HCT116 (cell line): ENCODE data around the gene AUTS2.

Experiments used
- EGR1 ChIP-seq: IDR thresholded peaks from 2 replicates; pipeline ENCODE4 v1.6.1; 2012; ENCODE audit warnings: low read depth
- EZH2 ChIP-seq: fragments of 200-600 bp; sonication (generic); IDR thresholded peaks from 2 replicates; pipeline ENCODE4 v1.6.1; 2017; ENCODE audit warnings: antibody characterized with exemption, mixed run types
- MAX ChIP-seq: IDR thresholded peaks from 2 replicates; pipeline ENCODE4 v1.6.1; 2012
- POLR2A ChIP-seq: IDR thresholded peaks from 2 replicates; pipeline ENCODE4 v1.7.0; 2011; ENCODE audit warnings: borderline replicate concordance; ENCODE audit not compliant: insufficient read depth, insufficient read length; ENCODE audit errors: extremely low read depth
- RAD21 ChIP-seq: IDR thresholded peaks from 2 replicates; pipeline ENCODE4 v1.6.1; 2012; ENCODE audit warnings: low read depth, mild to moderate bottlenecking
- SRF ChIP-seq: IDR thresholded peaks from 2 replicates; pipeline ENCODE4 v1.6.1; 2012; ENCODE audit warnings: low read depth
- ZFX ChIP-seq: fragments of 450-650 bp; IDR thresholded peaks from 2 replicates; pipeline ENCODE4 v1.6.1; 2017
- ZNF274 ChIP-seq: fragments of 200-500 bp; sonication (Bioruptor generic); IDR thresholded peaks from 2 replicates; pipeline ENCODE4 v1.6.1; 2014; ENCODE audit warnings: mild to moderate bottlenecking, low read depth, low read length, inconsistent platforms
- TF ChIP-seq, protein P1 (sequence below), 3 experiments: fragments of 200-600 bp in 1 of 3; sonication (generic) in 1 of 3; IDR thresholded peaks in 2 of 3; conservative IDR thresholded peaks in 1 of 3; 2 replicates each; pipeline ENCODE4 v1.5.1; 2012 to 2017; ENCODE audit warnings: low read depth in 2 of 3, low read length in 2 of 3, antibody characterized with exemption in 1 of 3, borderline replicate concordance in 1 of 3, control low read depth in 1 of 3, mild to moderate bottlenecking in 1 of 3, mixed read lengths in 1 of 3, mixed run types in 1 of 3, moderate library complexity in 1 of 3; ENCODE audit not compliant: insufficient read depth in 1 of 3
- TF ChIP-seq, protein P2 (sequence below): IDR thresholded peaks from 2 replicates; pipeline ENCODE4 v1.6.1; 2011; ENCODE audit warnings: mild to moderate bottlenecking, low read length, moderate library complexity; ENCODE audit not compliant: insufficient replicate concordance; ENCODE audit errors: extremely low read depth

DNA sequence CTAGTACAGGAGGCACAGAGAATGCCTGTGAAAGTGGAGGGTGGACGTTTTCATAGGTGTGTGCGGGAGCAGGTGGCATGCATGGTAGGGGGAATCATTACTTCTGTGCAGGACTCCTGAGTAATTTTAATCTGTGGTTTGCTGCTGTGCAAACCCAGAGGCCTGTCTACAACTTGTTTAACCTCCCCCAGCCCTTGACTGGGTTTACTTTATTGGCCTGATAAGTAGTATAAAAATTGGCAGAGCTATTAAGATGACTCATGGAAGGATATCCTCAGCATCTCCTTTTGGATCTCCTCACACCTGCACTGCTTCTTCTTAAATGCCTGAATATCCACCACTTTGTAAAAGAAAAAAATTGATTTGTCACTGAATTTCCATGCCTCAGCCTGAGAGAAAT, 104.8 kb downstream of the AUTS2 start:
- TF ChIP-seq, protein P1, sequence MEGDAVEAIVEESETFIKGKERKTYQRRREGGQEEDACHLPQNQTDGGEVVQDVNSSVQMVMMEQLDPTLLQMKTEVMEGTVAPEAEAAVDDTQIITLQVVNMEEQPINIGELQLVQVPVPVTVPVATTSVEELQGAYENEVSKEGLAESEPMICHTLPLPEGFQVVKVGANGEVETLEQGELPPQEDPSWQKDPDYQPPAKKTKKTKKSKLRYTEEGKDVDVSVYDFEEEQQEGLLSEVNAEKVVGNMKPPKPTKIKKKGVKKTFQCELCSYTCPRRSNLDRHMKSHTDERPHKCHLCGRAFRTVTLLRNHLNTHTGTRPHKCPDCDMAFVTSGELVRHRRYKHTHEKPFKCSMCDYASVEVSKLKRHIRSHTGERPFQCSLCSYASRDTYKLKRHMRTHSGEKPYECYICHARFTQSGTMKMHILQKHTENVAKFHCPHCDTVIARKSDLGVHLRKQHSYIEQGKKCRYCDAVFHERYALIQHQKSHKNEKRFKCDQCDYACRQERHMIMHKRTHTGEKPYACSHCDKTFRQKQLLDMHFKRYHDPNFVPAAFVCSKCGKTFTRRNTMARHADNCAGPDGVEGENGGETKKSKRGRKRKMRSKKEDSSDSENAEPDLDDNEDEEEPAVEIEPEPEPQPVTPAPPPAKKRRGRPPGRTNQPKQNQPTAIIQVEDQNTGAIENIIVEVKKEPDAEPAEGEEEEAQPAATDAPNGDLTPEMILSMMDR (IDR thresholded peaks at IDR 0.05 in 2 of 3, conservative IDR thresholded peaks at IDR 0.05 in 1 of 3; ENCODE audit: borderline replicate concordance in 1 of 3, insufficient read depth in 1 of 3, low read depth in 2 of 3, low read length in 2 of 3): no peak
- TF ChIP-seq POLR2A (no peak), EGR1 (no peak), SRF (no peak), RAD21 (no peak), ZNF274 (no peak), ZFX (no peak), MAX (no peak), EZH2 (no peak)
- TF ChIP-seq, protein P2, sequence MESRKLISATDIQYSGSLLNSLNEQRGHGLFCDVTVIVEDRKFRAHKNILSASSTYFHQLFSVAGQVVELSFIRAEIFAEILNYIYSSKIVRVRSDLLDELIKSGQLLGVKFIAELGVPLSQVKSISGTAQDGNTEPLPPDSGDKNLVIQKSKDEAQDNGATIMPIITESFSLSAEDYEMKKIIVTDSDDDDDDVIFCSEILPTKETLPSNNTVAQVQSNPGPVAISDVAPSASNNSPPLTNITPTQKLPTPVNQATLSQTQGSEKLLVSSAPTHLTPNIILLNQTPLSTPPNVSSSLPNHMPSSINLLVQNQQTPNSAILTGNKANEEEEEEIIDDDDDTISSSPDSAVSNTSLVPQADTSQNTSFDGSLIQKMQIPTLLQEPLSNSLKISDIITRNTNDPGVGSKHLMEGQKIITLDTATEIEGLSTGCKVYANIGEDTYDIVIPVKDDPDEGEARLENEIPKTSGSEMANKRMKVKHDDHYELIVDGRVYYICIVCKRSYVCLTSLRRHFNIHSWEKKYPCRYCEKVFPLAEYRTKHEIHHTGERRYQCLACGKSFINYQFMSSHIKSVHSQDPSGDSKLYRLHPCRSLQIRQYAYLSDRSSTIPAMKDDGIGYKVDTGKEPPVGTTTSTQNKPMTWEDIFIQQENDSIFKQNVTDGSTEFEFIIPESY: no peak
